GM10248 (cell line): ENCODE data around the gene UBE2V1.

Source experiments
- CTCF ChIA-PET: fragments of 300-600 bp; sonication (Branson Sonifier 250); formaldehyde crosslinking; extraction: SDS; loops from one replicate; lab custom pipeline; 2021; ENCODE audit warnings: antibody characterized with exemption; lab: Yijun Ruan, JAX
- POLR2A ChIA-PET: fragments of 350-650 bp; sonication (Branson Sonifier 250); formaldehyde crosslinking; extraction: SDS; loops from one replicate; lab custom pipeline; 2020; ENCODE audit warnings: antibody characterized with exemption; lab: Yijun Ruan, JAX
- DNase-seq: peaks from one replicate; pipeline ENCODE4 v3.0.0; 2012; ENCODE audit errors: extremely low spot score
- CTCF ChIP-seq: IDR thresholded peaks from 2 replicates; pipeline ENCODE4 v1.5.1; 2012; ENCODE audit warnings: mild to moderate bottlenecking, low read depth; ENCODE audit errors: extremely low read depth, missing control alignments, control extremely low read depth

Gene UBE2V1

GRCh38 chr20:50061151-50062005 is 51.6 kb downstream of the UBE2V1 start:
- TF ChIP-seq CTCF: no peak
- ChIA-PET POLR2A (no interaction called here), CTCF (interaction anchor here (1.4 to 6.9 kb wide), 3 partner anchors 10 to 83 kb away, joined by 4 to 56 read pairs (median 13); no protein-coding TSS in a partner anchor)
- DNase-seq: no peak

- no peak for TF ChIP-seq CTCF
- ChIA-PET CTCF (interaction anchor here (0.7 to 6.9 kb wide), 3 partner anchors 12 to 80 kb away, joined by 3 to 56 read pairs (median 13); no protein-coding TSS in a partner anchor), POLR2A (no interaction called here)
- no peak for DNase-seq
Measured at GRCh38 chr20:50058662-50059402, 54.1 kb downstream of the UBE2V1 start.

- ChIA-PET POLR2A (no interaction called here), CTCF (interaction anchor here (6.9 kb wide), 1 partner anchor 13 kb away, joined by 56 read pairs; no protein-coding TSS in a partner anchor)
- no peak for DNase-seq
- TF ChIP-seq CTCF: no peak
Measured at GRCh38 chr20:50057714-50058053, 55.3 kb downstream of the UBE2V1 start.

- no peak for DNase-seq
- POLR2A ChIA-PET: no interaction called here
- CTCF ChIA-PET: interaction anchor here (1.4 to 6.9 kb wide), 2 partner anchors 14 to 79 kb away, joined by 7 to 56 read pairs; no protein-coding TSS in a partner anchor
- no peak for TF ChIP-seq CTCF
Measured at GRCh38 chr20:50056951-50057713, 55.8 kb downstream of the UBE2V1 start.

- no peak for DNase-seq
- TF ChIP-seq CTCF: no peak
- CTCF ChIA-PET: interaction anchor here (1.4 kb wide), 1 partner anchor 78 kb away, joined by 7 read pairs; no protein-coding TSS in a partner anchor
- POLR2A ChIA-PET: no interaction called here
Measured at GRCh38 chr20:50056408-50056926, 56.5 kb downstream of the UBE2V1 start.

GRCh38 chr20:50055524-50056083 is 57.3 kb downstream of the UBE2V1 start:
- no peak for DNase-seq
- ChIA-PET POLR2A (no interaction called here), CTCF (interaction anchor here (1.4 kb wide), 1 partner anchor 77 kb away, joined by 7 read pairs; no protein-coding TSS in a partner anchor)
- TF ChIP-seq CTCF: no peak
